Measurements from ENCODE around the gene CTNS.
"Not testable (repeated sequence)": the region's sequence is repeated elsewhere in the genome, so short reads cannot be mapped to it uniquely, and the experiment has no call there.

Gene CTNS

GRCh38 chr17:3688852-3689261, 52.3 kb downstream of the CTNS start:
- no peak for DNase-seq

GRCh38 chr17:3689262-3690093, 52.9 kb downstream of the CTNS start:
- no peak for DNase-seq

DNA sequence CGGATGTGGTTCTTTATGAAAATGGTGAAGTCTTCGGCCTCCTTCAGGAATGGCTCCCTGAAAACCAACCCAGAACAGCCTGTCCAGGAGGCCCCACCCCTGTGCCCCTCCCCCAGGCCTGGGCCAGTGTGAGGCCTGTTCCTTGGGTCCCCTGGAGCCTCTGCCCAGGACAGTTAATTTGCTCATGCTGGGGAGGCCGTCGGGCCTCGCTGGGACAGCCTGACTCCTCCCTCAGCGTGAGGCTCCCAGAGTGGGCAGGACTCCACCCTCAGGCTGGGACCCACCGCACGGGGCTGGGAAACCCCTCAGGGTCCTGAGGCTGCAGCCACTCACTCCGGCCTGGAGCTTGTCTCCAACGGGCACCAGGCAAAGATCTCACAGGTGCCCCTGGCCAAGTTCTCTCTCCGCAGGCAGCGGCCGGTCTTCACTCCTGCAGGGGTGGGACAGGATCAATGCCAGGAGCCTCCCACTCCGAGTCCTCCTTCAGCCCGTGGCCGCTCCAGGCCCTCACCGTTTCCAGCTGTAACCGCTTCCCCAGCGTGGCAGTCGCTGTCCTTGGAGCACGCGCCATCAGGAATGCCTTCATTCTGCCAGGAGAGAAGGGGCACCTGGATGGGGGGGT, 53.6 kb downstream of the CTNS start:
- no peak for DNase-seq

DNA sequence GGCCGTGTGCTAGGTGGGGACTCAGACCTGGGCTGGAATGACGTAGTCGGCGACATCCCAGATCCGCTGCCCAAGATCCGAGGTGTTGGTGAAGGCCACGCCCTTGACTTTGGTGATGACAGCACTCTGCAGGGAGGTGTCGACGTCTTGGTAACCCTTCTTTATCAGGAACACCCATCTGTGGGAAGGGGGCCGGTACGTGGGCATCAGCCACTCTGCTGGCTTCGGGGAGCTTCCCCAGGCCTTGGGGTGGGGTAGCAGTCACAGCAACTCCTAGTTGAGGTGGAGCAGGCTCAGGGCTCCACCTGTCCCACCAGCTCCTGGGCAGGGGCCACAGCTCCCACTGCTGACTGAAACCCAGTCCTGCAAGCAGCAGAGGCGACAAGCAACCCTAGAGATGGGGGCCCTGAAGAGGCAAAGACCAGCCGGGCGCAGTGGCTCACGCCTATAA, 55.1 kb downstream of the CTNS start:
- DNase-seq = no peak

GRCh38 chr17:3692346-3692745, 55.8 kb downstream of the CTNS start:
- no peak for DNase-seq

DNA sequence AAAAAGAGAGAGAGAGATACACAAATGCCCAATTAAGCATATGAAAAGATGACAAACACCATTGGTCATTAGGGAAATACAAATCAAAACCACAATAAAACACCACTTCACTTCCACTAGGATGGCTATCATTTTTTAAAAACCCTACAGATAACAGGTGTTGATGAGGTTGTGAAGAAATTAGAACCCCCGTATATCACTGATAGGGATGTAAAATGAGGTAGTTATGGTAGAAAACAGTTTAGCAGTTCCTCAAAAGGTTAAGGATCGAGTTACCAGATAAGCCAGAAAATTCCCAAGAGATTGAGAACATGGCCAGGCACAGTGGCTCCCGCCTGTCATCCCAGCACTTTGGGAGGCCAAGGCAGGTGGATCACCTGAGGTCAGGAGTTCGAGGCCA, 56.6 kb downstream of the CTNS start:
- no peak for DNase-seq

DNA sequence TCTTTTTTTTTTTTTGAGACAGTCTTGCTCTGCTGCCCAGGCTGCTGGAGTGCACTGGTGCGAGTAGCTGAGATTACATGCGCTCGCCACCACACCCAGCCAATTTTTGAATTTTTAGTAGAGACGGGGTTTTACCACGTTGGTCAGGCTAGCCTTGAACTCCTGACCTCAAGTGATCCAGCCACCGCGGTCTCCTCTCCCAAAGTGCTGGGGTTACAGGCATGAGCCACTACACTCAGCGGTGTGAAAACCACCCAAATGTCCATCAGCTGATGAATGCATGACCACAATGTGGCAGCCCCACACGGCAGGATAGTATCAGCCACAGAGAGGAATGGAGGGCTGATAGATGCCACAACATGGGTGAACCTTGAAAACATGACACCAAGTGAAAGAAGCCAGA, 57.3 kb downstream of the CTNS start:
- DNase-seq = no peak

GRCh38 chr17:3695129-3695722, 58.7 kb downstream of the CTNS start:
- no peak for DNase-seq

- DNase-seq = peak; percentile 31 to 77 (median 52)
Observed at GRCh38 chr17:3695723-3696411, 59.3 kb downstream of the CTNS start, which contains the start of gene P2RX5. TSS of gene P2RX5 (minus strand) at chr17:3696155. CDS start at chr17:3696005, 150 bp downstream.

DNA sequence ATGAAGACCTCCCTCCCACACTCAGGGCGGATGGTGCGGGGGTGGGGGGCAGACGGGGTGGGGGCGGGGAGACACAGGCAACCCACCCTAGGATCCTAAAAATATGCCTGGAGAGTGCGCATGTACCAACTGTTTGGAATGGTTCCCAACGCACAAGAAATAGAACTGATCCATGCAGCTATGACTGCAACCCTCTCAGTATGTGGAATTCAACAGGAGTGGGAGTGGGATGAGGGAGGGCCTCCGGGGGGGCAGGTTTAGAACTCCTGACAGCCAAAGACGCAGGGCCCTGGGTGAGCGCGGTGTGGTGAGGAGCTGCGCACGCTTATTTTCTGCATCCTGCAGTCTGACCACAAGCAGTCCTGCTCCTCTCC, 60.5 kb downstream of the CTNS start:
- DNase-seq = no peak

GRCh38 chr17:3698139-3698538, 61.6 kb downstream of the CTNS start:
- no peak for DNase-seq

DNA sequence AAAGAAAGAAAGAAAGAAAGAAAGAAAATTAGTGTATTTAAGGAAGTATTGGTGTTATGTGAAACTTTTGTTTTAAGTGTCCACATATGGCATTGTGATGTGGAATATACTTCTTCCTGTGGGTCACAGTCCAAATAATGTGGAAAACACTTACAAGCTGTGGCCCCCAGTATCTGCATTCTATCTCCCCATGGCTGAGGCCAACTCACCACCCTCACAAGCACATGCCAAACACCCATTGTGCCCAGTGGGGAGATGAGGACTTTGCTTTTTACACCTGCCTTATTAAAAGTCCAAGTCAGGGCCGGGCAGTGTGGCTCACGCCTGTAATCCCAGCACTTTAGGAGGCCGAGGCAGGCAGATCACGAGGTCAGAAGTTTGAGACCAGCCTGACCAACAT, 63.4 kb downstream of the CTNS start:
- no peak for DNase-seq

DNA sequence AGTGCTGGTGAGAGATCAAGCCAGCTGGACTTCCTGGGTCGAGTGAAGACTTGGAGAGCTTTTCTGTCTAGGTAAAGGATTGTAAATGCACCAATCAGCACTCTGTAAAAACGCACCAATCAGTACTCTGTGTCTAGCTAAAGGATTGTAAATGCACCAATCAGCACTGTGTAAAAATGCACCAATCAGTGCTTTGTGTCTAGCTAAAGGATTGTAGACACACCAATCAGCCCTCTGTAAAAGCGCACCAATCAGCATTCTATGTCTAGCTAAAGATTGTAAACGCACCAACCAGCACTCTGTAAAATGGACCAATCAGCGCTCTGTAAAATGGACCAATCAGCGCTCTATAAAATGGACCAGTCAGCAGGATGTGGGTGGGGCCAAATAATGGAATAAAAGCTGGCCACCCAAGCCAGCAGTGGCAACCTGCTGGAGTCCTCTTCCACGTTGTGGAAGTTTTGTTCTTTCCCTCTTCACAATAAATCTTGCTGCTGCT, 65.5 kb downstream of the CTNS start:
- not testable (repeated sequence) for DNase-seq

DNA sequence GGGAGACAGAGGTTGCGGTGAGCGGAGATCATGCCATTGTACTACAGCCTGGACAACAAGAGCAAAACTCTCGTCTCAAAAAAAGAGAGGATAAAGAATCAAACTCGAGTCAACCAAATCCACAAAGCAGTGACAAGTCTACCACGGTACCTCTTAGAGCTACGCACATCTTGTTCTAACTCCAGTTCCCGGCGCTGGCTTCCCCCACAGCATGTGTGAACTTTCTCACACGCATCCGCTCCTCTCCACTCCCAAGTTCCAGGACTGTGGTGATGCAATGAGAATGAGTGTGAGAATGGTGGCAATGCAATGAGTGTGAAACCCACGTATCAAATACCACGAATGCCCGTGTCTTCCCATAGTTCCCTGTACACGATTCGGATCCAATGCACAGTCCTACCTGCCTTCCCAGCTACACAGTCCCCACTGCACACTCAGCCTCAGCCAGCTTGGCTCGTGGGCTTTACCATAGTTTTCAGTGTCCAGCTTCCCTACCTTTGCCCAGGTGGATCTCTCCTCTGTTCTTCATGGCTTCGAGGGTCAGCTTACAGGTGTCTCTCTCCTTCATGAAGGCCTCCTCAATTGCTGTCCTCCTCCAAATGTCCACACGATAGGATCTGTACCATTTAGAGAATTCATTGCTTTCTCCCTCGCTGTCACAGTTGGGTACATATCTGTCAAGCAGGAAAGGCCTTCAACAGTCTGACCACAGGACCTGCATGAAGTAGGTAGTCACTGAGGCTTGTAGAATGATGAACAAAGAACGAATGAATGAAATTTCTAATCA, 68.6 kb downstream of the CTNS start:
- DNase-seq = no peak

DNA sequence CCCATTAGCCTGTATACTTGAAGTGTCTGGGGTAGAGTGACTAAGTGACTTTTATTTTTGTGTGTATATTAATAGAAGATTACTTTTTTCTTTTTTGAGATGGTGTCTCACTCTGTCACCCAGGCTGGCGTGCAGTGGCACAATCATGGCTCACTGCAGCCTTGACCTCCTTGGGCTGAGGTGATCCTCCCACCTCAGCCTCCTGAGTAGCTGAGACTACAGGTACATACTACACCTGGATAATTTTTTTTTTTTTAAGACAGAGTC, 69.1 kb downstream of the CTNS start:
- not testable (repeated sequence) for DNase-seq

- no peak for DNase-seq
Observed at GRCh38 chr17:3708366-3708765, 71.8 kb downstream of the CTNS start.

- peak; percentile 69 to 87 (median 82) for DNase-seq
Observed at GRCh38 chr17:3710951-3711383, 74.4 kb downstream of the CTNS start.

Data from suppressor macrophage (primary cell).